ENCODE measurements around the gene USP6NL. TPM values are rescaled to one million over a fixed set of nuclear protein-coding genes. Genes with fewer than 3 reads are reported as not detected.

USP6NL gene
- total RNA-seq, 1 donor from 2014 or later: 64.5 TPM

DNA sequence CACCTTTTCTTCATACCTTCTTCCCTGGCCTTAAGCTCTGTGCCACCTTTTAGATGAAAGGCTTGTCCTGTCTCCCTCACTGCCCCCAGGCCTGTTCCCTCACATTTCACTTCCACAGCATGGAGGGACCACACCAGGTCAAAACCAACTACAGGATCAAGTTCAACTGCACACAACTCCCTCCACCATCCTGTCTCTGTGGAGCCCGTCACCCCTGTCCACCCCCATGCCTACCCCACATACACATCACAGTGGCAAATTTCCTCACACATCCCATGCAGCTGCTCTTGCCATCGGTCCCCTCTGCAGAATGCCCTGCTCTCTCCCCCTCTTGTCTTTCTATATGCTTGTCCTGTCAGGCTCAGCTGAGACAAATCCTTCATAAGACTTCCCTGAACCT, 154.1 kb downstream of the USP6NL start:
- POLR2A ChIA-PET: no interaction called here
- TF ChIP-seq, protein P1, sequence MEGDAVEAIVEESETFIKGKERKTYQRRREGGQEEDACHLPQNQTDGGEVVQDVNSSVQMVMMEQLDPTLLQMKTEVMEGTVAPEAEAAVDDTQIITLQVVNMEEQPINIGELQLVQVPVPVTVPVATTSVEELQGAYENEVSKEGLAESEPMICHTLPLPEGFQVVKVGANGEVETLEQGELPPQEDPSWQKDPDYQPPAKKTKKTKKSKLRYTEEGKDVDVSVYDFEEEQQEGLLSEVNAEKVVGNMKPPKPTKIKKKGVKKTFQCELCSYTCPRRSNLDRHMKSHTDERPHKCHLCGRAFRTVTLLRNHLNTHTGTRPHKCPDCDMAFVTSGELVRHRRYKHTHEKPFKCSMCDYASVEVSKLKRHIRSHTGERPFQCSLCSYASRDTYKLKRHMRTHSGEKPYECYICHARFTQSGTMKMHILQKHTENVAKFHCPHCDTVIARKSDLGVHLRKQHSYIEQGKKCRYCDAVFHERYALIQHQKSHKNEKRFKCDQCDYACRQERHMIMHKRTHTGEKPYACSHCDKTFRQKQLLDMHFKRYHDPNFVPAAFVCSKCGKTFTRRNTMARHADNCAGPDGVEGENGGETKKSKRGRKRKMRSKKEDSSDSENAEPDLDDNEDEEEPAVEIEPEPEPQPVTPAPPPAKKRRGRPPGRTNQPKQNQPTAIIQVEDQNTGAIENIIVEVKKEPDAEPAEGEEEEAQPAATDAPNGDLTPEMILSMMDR (IDR thresholded peaks at IDR 0.05): no peak
- no peak overlapping the region for H3K4me3 Mint-ChIP-seq
- no peak for ATAC-seq (ENCODE audit: low read depth)
- H3K27ac Mint-ChIP-seq: no peak overlapping the region
- peaks cover 6% of the 10 kb centered on the region for H3K4me1 Mint-ChIP-seq
- H3K36me3 Mint-ChIP-seq (ENCODE audit: low read depth): peaks cover 42% of the 10 kb centered on the region
- CTCF ChIA-PET: interaction anchor here (1.0 kb wide), 1 partner anchor 9 kb away, joined by 3 read pairs; no protein-coding TSS in a partner anchor
- H3K27me3 Mint-ChIP-seq: no peaks in the 10 kb centered on the region
- intact Hi-C loops (cut with micrococcal nuclease): no loop called here
- no peak for DNase-seq
- no peaks in the 10 kb centered on the region for H3K9me3 Mint-ChIP-seq

DNA sequence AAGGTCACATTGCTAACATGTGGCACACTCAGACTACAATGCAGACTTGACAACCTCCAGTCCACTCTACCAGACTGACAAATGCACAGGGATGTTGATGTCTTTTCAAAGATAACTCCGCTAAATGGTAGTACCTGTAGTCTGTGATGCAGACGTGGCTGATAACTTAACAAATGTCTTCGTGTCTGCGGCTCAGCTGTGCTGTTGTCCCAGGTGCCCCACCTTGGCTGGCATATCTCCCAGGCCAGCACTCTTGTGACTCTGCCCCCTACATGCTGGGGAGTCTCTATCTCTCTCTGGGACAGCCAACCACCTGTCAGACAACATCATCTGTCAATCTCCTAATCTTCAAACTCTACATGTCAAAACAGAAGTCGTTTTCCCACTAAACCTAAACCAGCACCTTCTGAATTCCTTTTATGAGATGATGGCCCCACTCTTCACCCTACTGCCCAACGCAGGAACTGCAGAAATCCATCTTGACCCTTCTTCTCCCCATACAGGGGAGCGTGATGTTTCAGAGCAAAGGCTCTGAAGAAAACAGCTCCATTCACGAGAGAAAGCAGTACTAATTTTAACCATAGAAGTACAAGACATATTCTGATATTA, 156.4 kb downstream of the USP6NL start:
- ChIA-PET CTCF (no interaction called here), POLR2A (no interaction called here)
- peaks cover 20% of the 10 kb centered on the region for H3K4me1 Mint-ChIP-seq
- intact Hi-C loops (cut with micrococcal nuclease): no loop called here
- no peak overlapping the region for H3K27ac Mint-ChIP-seq
- peaks cover 26% of the 10 kb centered on the region for H3K36me3 Mint-ChIP-seq (ENCODE audit: low read depth)
- no peak for ATAC-seq (ENCODE audit: low read depth)
- H3K4me3 Mint-ChIP-seq: no peak overlapping the region
- H3K27me3 Mint-ChIP-seq: no peaks in the 10 kb centered on the region
- TF ChIP-seq, protein P1 (IDR thresholded peaks at IDR 0.05): no peak
- no peak for DNase-seq
- H3K9me3 Mint-ChIP-seq: no peaks in the 10 kb centered on the region

DNA sequence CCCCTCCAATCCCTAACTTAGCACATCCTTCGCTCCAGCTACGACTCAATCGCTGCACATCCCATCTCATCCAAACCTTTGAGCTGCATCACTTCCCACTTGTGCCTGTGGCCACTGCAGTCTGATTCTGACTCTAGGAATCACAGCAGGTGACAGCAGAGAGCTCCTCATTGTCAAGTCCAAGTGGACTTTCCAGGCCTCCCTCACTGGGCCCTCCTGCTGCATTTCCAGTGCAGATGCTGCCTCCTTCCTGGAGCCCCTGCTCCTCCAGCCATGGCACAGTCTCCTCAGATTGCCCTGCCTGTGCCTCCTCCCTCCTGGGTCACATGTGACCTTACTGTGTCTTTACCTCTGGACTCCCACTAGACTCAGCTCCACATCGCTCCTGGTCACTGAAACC, 157.3 kb downstream of the USP6NL start:
- H3K27ac Mint-ChIP-seq: no peak overlapping the region
- TF ChIP-seq, protein P1 (IDR thresholded peaks at IDR 0.05): no peak
- DNase-seq (no peak), ATAC-seq (ENCODE audit: low read depth) (no peak)
- H3K4me1 Mint-ChIP-seq: peaks cover 29% of the 10 kb centered on the region
- CTCF ChIA-PET: no interaction called here
- H3K36me3 Mint-ChIP-seq (ENCODE audit: low read depth): peaks cover 23% of the 10 kb centered on the region
- no peaks in the 10 kb centered on the region for H3K9me3 Mint-ChIP-seq
- POLR2A ChIA-PET: no interaction called here
- H3K4me3 Mint-ChIP-seq: no peak overlapping the region
- intact Hi-C loops (cut with micrococcal nuclease): no loop called here
- no peaks in the 10 kb centered on the region for H3K27me3 Mint-ChIP-seq

DNA sequence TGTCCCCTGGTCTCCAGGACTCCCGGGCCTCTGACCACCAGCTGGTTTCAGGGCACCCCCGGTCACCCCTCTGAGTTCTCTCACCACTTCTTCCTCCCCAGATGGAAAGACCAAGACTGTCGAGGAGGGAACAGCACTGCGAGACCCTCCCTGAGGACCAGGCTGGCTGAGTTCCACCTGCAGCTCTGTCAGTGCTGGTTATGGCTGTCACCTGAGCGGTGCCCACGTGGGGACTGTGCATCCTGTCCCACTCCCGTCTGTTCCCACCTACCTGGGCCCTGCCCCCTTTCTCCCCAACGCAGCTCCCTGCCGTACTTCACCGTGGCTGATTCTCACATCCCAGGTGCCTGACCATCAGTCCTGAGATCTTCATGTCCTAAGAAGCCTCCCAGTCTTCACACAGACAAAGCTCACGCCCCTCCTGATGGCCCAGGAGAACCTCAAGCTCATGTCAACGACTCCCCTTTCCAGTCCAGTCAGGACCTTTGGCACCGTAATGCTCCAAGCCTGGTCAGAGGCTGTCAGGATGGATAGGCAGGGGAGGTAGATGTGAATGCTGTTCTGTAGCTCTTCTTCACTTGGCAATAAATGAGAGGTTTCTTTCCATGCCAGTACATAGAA, 159.7 kb downstream of the USP6NL start:
- H3K4me3 Mint-ChIP-seq: no peak overlapping the region
- POLR2A ChIA-PET: no interaction called here
- no peaks in the 10 kb centered on the region for H3K9me3 Mint-ChIP-seq
- intact Hi-C loops (cut with micrococcal nuclease): no loop called here
- peaks cover 43% of the 10 kb centered on the region for H3K4me1 Mint-ChIP-seq
- DNase-seq: no peak
- CTCF ChIA-PET: interaction anchor here (0.9 kb wide), 1 partner anchor 27 kb away, joined by 6 read pairs; no protein-coding TSS in a partner anchor
- no peaks in the 10 kb centered on the region for H3K27me3 Mint-ChIP-seq
- H3K36me3 Mint-ChIP-seq (ENCODE audit: low read depth): peaks cover 4% of the 10 kb centered on the region
- no peak for ATAC-seq (ENCODE audit: low read depth)
- H3K27ac Mint-ChIP-seq: peak overlapping the region; percentile 43
- TF ChIP-seq, protein P1 (IDR thresholded peaks at IDR 0.05): no peak

DNA sequence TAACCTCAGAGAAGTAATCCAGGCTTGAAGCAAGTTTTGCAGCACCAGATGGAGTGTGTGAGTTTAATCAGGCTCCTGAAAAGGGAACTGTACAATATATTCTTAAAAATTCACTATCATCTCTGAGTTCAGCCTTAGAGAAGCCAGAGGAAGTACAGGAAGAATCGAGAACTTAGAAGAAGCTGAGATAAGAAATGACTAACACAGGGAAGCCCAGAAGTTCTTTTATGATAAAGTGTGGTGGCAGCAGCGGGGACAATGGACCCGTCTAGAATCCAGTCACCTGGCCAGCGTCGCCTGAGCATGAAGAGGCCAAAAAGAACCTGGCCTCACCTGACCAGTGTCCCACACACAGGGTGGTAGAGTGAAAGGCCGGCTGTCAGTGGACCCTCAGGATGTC, 161.0 kb downstream of the USP6NL start:
- TF ChIP-seq, protein P1 (IDR thresholded peaks at IDR 0.05): no peak
- Mint-ChIP-seq H3K9me3 (no peaks in the 10 kb centered on the region), H3K4me3 (no peak overlapping the region), H3K27me3 (no peaks in the 10 kb centered on the region), H3K4me1 (peaks cover 41% of the 10 kb centered on the region), H3K27ac (peak overlapping the region; percentile 37), H3K36me3 (ENCODE audit: low read depth) (no peaks in the 10 kb centered on the region)
- ChIA-PET POLR2A (no interaction called here), CTCF (no interaction called here)
- intact Hi-C loops (cut with micrococcal nuclease): no loop called here
- no peak for ATAC-seq (ENCODE audit: low read depth)
- DNase-seq: no peak

All from activated B cell treated with CpG ODN at 0.5 μM for 24 hours (primary cell).